Measurements from ENCODE around the gene TCF12.

The TCF12 gene

GRCh38 chr15:56940388-56940787 is 21.9 kb downstream of the TCF12 start:
- DNase-seq (ENCODE audit: low read depth): no peak
- H3K4me3 ChIP-seq (ENCODE audit: control insufficient read depth, low read depth, low read length): no peak overlapping the region
- no peak for TF ChIP-seq CTCF (conservative IDR thresholded peaks at IDR 0.05; ENCODE audit: control insufficient read depth, insufficient read depth, low read depth, low read length)

GRCh38 chr15:56942118-56942517 is 23.7 kb downstream of the TCF12 start:
- no peak for DNase-seq (ENCODE audit: low read depth)
- no peak for TF ChIP-seq CTCF (conservative IDR thresholded peaks at IDR 0.05; ENCODE audit: control insufficient read depth, insufficient read depth, low read depth, low read length)
- H3K4me3 ChIP-seq (ENCODE audit: control insufficient read depth, low read depth, low read length): no peak overlapping the region

GRCh38 chr15:56943403-56943802 is 25.0 kb downstream of the TCF12 start:
- H3K4me3 ChIP-seq (ENCODE audit: control insufficient read depth, low read depth, low read length): no peak overlapping the region
- TF ChIP-seq CTCF (conservative IDR thresholded peaks at IDR 0.05; ENCODE audit: control insufficient read depth, insufficient read depth, low read depth, low read length): no peak
- peak; percentile 38 for DNase-seq (ENCODE audit: low read depth)

GRCh38 chr15:56944485-56944884 is 26.0 kb downstream of the TCF12 start:
- TF ChIP-seq CTCF (conservative IDR thresholded peaks at IDR 0.05; ENCODE audit: control insufficient read depth, insufficient read depth, low read depth, low read length): no peak
- DNase-seq (ENCODE audit: low read depth): no peak
- no peak overlapping the region for H3K4me3 ChIP-seq (ENCODE audit: control insufficient read depth, low read depth, low read length)

GRCh38 chr15:56946150-56946549 is 27.7 kb downstream of the TCF12 start:
- DNase-seq (ENCODE audit: low read depth): no peak
- no peak overlapping the region for H3K4me3 ChIP-seq (ENCODE audit: control insufficient read depth, low read depth, low read length)
- no peak for TF ChIP-seq CTCF (conservative IDR thresholded peaks at IDR 0.05; ENCODE audit: control insufficient read depth, insufficient read depth, low read depth, low read length)

- DNase-seq (ENCODE audit: low read depth): no peak
- H3K4me3 ChIP-seq (ENCODE audit: control insufficient read depth, low read depth, low read length): no peak overlapping the region
- no peak for TF ChIP-seq CTCF (conservative IDR thresholded peaks at IDR 0.05; ENCODE audit: control insufficient read depth, insufficient read depth, low read depth, low read length)
Observed at GRCh38 chr15:56948000-56948763, 29.7 kb downstream of the TCF12 start.

- H3K4me3 ChIP-seq (ENCODE audit: control insufficient read depth, low read depth, low read length): no peak overlapping the region
- no peak for DNase-seq (ENCODE audit: low read depth)
- TF ChIP-seq CTCF (conservative IDR thresholded peaks at IDR 0.05; ENCODE audit: control insufficient read depth, insufficient read depth, low read depth, low read length): no peak
Observed at GRCh38 chr15:56948764-56949101, 30.3 kb downstream of the TCF12 start.

Measured in fibroblast of mammary gland (primary cell).